H1 (cell line): ENCODE results near the gene GALNT2. TPM values are rescaled to one million over a fixed set of nuclear protein-coding genes. Genes with fewer than 3 reads are reported as not detected.

Experiments
- BRCA1 ChIP-seq: IDR thresholded peaks from 2 replicates; pipeline ENCODE4 v1.6.1; 2012; ENCODE audit warnings: low read depth, low read length, improper control_type of control experiment
- CBX5 ChIP-seq: fragments of 300-800, 300-1000 bp; sonication (generic); IDR thresholded peaks from 2 replicates; pipeline ENCODE4 v1.7.1; 2016; ENCODE audit warnings: antibody characterized with exemption, low read length, low read depth
- EP300 ChIP-seq, 2 experiments: IDR thresholded peaks; 1 replicate in 1 of 2; 2 replicates in 1 of 2; pipeline ENCODE4 v1.6.1; 2011 to 2012; ENCODE audit warnings: low read depth in 2 of 2, low read length in 2 of 2, mild to moderate bottlenecking in 2 of 2, borderline replicate concordance in 1 of 2, inconsistent platforms in 1 of 2, moderate library complexity in 1 of 2
- EZH2 ChIP-seq: fragments of 200-600 bp; sonication (generic); IDR thresholded peaks from 2 replicates; pipeline ENCODE4 v1.7.1; 2012; ENCODE audit warnings: low read depth, mild to moderate bottlenecking, moderate library complexity, low read length, inconsistent platforms; ENCODE audit not compliant: severe bottlenecking
- KDM4A ChIP-seq: IDR thresholded peaks from one replicate; pipeline ENCODE4 v1.7.1; 2012; ENCODE audit warnings: low read depth, mild to moderate bottlenecking, moderate library complexity, low read length, inconsistent platforms; ENCODE audit not compliant: severe bottlenecking
- MAFK ChIP-seq: IDR thresholded peaks from 2 replicates; pipeline ENCODE4 v1.6.1; 2012; ENCODE audit warnings: low read depth, mild to moderate bottlenecking, improper control_type of control experiment, low read length
- SUZ12 ChIP-seq: fragments of 200-600 bp; sonication (generic); IDR thresholded peaks from 2 replicates; pipeline ENCODE4 v1.6.1; 2012; ENCODE audit warnings: mild to moderate bottlenecking, inconsistent platforms, low read length, moderate library complexity, mixed read lengths
- polyA plus RNA-seq, 7 experiments: library from polyadenylated mRNA; depleted of rRNA in 3 of 7; stranded (reverse) in 5 of 7; unstranded in 2 of 7; fragments of >200 nt in 5 of 7; fragments of 200-250 nt in 2 of 7; gene quantifications; 1 replicate in 5 of 7; 2 replicates in 1 of 7; 4 replicates in 1 of 7; pipeline versions ENCODE4 v1.2.1 to v1.2.3, GENCODE V29; 2011 to 2013; ENCODE audit warnings: missing spikeins in 2 of 7, mixed read lengths in 2 of 7
- total RNA-seq: library from RNA; stranded (reverse); fragmentation: NEBNext Ultra II Directional; extraction: Animal tissue kit (Norgen Biotek cat#: 25700); gene quantifications from 2 replicates; pipeline ENCODE4 v1.2.1, GENCODE V29; 2021

The GALNT2 gene
- total and polyA plus RNA-seq, 2 of the 8 experiments (the other 6 are each of a cell fraction or from before 2014, with no cell fraction given) = 34.5 to 75.3 TPM

- TF ChIP-seq BRCA1 (no peak), CBX5 (no peak), EP300 (IDR thresholded peaks at IDR 0.05; ENCODE audit: borderline replicate concordance in 1 of 2, low read depth in 2 of 2, low read length in 2 of 2) (no peak), KDM4A (no peak), MAFK (no peak), EZH2 (no peak), SUZ12 (no peak)
Observed at GRCh38 chr1:230264342-230264741, 197.3 kb downstream of the GALNT2 start (continued).
